HG02884 (cell line): ENCODE results near the gene ADK.
"Not testable (repeated sequence)": the region's sequence is repeated elsewhere in the genome, so short reads cannot be mapped to it uniquely, and the experiment has no call there.

ENCODE experiments used
- ATAC-seq: cut with Tn5 transposase; IDR thresholded peaks from one replicate; pipeline ENCODE4 v1.9.1; 2021; ENCODE audit warnings: mild to moderate bottlenecking, moderate library complexity; ENCODE audit not compliant: unreplicated experiment

ADK gene

DNA sequence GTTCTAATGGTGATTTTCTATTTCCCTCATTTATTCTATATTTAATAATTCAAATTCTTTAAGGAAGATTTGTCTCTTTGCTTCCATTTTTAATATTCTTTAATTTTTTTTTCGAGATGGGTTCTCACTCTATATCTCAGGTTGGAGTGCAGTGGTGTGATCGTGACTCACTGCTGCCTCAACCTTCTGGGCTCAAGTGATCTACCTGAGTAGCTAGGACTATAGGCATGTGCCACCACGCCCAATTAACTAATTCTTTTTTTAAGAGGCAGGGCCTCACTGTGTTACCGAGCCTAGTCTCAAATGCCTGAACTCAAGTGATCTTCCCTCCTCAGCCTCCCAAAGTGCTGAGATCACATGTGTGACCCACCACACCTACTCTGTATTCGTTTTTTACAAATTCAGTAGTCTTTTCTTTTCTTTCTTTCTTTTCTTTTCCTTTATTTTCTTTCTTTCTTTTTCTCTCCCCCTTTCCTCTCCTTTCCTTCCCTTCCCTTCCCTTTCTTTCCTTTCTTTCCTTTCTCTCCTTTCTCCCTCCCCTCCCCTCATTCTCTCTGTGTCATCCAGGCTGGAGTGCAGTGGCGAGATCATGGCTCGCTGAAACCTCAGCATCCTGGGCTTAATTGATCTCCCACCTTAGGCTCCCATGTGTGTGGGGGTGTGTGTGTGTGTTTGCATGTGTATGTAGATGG lies 323.1 kb downstream of the ADK start:
- ATAC-seq: no peak

DNA sequence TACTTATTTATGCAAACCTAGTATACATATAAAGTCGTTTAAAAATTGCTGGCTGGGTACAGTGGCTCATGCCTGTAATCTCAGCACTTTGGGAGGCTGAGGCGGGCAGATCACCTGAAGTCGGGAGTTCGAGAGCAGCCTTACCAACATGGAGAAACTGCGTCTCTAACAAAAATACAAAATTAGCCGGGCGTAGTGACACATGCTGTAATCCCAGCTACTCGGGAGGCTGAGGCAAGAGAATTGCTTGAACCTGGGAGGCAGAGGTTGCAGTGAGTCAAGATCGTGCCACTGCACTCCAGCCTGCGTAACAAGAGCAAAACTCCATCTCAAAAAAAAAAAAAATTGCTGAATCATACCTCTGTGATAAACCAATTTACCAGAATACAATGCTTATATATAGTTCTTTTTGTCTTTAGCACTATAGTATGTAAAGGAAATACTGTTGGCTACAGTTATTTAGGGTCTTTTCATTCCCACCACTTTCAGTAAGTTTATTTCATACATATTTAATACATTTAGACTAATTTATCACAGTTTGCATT lies 325.2 kb downstream of the ADK start:
- ATAC-seq: not testable (repeated sequence)

DNA sequence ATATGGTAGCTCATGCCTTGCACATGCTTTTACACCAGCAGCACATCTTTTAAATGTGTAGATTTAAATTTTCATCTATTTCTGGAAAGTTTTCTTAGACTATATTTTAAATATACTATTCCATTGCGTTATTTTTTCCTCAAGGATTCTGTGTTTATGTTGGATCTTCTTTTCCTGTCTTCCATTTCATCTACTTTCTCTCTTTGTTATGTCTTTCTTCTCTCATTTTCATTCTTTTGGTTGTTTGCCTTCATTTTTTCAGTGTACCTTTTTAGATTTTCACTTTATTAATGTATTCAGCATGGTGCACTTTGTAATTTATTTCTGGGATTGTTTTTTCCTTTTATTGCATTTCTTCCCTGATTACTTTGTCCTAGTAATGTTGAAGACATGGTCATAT lies 329.8 kb downstream of the ADK start:
- ATAC-seq: no peak

DNA sequence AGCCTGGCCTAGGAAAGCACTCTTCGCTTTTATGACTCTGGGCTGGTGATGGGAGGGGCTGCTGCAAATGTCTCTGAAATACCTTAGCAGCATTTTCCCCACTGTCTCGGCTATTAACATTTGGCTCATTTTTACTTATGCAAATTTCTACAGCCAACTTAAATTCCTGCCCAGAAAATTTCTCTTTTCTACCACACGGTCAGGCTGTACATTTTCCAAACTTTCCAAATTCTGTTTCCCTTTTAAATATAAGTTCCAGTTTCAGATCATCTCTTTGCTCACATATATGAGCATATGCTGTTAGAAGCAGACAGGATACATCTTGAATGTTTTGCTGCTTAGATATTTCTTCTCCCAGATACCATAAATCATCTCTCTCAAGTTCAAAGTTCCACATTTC lies 332.3 kb downstream of the ADK start:
- ATAC-seq: no peak

DNA sequence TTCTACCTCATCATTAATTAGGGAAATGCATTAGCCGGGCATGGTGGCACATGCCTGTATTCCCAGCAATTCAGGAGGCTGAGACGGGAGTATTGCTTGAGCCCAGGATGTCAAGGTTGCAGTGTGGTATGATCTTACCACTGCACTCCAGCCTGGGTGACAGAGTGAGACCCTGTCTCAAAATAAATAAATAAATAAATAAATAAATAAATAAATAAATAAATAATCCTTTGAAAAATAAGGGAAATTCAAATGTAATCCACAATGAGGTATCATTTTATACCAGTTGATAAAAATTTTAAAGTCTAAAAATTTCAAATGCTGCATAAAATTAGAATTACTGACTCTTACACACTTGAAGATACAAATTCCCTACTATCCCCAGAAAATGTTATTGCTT lies 334.3 kb downstream of the ADK start:
- ATAC-seq: no peak

DNA sequence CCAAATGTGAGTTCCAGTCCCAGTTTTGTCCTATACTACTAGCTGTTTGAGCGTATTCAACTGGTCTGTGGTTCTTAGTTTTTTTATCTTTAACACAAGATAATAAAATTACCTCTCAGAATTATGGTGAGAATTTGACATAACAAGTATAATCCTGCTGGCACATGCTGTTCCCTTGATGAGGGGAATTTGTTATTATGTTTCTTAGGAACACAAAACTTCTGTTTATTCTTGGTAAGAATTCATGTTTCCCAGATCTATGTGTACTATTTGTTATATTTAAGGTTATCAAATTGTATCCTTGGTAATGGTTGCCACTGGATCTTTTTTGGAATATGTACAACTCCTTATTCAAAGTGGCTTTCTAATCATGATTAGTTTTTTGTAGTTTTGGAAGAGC lies 335.6 kb downstream of the ADK start:
- ATAC-seq: no peak

DNA sequence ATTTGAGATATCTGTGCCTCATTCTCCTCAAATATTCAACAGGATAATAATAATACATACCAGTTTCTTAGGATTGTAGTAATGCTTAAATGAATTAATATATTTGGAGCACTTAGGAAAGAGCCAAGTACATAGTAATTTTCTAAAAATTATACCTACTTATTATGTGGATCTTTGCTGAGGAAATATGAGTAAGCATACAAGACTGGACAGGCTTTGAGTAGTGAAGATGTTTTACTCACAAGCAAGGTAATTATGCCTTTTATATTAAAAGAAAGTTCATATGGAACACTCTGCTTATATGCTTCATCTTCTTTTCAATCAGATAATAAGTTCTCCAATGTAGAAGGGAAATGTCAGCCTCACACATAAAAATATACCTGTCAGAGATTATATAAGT lies 337.9 kb downstream of the ADK start:
- ATAC-seq: no peak

DNA sequence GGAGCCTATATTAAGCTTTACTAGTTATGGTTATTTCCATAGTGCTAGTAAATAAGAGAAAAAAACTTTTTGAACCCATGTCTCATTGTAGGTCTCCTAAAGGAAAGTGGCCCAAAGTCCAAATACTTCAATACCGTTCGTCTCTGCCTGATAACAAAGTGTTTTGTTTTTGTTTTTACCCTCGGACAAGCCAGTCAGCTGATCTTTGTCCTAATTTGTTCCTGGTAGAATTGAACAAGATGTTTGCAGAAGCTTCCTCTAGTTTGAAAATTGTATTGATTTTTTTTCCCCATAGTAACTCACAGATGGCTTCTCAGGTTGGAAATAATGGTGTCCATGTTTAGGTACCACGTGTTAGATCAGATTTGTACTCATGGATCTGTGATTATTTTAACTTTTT lies 339.5 kb downstream of the ADK start:
- no peak for ATAC-seq

DNA sequence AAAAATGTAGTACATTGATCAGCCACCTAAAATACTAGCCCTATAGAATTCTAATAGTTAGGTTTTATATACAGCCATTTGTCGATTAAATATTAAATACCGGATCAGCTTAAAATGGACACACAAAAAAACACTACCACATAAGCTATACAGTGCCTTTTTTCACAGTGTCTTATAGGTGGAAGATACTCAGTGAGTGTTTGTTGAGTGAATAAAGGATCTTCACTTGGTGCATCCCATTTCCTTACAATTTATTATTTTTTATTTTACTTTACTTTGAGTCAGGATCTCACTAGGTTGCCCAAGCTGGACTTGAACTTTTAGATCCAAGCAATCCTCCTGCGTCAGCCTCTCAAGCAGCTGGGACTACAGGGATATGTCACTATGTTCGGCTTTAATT lies 340.0 kb downstream of the ADK start:
- no peak for ATAC-seq

DNA sequence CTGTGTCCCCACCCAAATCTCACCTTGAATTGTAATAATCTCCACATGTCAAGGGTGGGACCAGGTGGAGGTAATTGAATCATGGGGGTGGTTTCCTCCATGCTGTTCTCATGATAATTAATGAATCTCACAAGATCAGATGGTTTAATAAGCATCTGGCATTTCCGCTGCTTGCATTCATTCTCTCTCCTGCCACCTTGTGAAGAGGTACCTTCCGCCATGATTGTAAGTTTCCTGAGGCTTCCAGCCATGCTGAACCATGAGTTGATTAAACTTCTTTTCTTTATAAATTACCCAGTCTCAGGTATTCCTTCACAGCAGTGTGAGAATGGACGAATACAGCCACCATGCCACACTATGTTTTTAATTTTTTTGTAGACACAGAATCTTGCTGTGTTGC lies 345.3 kb downstream of the ADK start:
- ATAC-seq: not testable (repeated sequence)

DNA sequence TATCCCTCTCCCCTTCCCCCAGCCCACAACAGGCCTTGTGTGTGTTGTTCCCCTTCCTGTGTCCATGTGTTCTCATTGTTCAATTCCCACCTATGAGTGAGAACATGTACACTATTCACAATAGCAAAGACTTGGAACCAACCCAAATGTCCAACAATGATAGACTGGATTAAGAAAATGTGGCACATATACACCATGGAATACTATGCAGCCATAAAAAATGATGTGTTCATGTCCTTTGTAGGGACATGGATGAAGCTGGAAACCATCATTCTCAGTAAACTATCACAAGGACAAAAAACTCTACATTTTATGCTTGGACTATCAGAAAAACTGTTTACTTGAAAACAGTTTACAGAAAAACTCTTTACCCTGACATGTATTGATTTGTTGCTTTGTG lies 347.6 kb downstream of the ADK start:
- ATAC-seq: not testable (repeated sequence)

DNA sequence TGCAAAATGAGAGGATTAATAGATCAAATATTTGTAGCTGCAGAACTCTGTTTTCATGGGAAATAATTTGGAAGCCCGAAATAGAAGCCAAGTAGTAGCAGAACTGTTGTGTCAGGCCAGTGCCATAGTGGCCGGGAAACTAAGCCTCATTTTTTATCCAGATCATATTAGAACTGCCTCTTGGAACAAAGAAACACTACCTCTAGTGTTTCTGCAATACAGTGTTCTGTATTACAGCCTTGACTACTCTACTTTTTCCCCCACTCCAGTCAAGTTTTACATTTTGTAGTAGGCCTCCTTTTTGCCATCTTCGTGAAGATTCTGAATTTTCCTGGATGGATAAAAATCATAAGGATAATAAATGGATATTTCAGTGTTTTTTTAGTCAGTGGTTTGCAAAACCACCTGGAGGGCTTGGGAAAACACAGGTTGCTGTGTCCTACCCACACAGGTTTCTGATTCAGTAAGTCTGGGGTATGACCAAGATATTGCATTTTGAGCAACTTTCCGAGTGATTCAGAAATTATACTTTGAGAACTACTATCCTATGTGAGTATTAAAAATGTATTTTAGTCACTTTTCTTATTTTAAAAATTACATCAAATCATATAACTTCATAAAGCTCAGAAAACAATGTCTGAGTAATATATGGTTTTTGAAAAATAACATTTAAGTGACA lies 349.1 kb downstream of the ADK start:
- ATAC-seq: no peak

DNA sequence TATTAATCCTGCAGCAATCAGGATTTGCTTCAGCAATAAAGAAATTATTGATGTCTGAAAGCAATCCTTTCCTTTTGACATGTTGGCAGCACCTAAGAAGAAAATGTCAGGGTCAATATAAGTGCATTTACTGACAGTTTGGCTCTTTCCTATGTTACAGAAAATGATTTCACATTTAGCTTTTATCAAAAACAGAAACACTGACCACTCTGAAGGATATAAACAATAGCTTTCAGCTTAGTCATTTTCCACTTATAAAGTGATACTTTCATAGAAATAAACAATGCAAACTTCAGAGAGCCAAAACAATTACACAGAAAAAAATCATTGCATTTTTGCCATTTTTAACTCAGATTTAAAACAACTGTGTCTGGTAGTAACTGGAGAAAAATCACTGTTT lies 349.8 kb downstream of the ADK start:
- no peak for ATAC-seq

DNA sequence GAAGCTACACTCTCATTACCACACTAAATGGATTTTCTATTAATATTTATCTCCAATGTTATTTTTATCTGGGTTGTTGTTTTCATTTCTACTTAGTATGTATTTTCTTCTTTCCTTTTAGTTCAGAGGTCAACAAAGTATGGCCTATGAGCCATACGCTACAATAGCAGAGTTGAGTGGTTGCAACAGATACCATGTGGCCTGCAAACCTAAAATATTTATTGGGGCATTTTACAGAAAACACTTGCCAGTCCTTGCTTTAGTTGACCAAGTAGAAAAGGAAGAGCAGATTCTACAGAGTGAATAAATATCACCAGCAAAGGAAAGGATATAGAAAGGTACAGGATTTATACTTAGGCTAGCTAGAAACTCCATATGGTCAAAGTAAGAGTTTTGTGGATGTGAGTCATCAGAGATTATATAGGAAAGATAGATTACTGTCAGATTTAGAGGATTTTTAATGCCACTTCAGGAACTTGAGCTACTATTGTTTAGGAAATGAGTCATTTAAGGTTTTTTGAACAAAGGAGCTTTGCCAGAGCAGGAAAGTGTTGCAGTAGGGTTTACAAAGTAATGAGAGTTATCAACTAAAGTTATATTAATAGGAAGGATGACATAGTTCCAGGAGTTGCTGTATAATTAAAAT lies 352.1 kb downstream of the ADK start:
- no peak for ATAC-seq

DNA sequence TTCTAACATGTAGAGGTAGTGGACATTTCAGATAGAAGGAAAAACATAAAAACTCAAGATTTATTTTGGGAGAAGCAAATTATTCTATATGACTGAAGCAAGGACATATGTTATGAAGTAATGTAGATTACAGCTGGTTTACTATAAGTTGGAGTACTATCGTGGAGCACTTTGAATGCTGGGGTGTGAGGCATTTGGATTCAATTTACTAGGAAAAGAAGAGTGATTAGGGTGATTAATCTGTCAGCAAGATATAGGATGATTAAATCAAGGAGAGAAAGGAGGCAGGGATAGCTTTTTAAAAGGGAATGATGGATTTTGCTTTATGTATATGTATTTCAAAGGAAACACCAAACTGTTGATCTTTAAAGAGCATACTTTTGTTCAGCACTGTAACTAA lies 356.9 kb downstream of the ADK start:
- ATAC-seq: no peak

DNA sequence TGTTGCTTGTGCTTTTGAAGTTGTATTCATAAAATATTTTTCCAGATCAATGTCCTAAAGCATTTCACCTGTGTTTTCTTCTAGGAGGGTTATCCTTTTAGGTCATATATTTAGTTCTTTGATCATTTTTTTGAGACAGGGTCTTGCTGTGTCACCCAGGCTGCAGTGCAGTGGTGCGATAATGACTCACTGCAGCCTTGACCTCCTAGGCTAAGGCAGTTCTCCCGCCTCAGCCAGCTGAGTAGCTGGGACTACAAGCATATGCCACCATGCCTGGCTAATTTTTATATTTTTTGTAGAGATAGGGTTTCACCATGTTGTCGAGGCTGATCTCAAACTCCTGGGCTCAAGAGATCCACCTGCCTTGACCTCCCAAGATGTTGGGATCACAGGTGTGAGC lies 359.6 kb downstream of the ADK start:
- ATAC-seq: no peak

DNA sequence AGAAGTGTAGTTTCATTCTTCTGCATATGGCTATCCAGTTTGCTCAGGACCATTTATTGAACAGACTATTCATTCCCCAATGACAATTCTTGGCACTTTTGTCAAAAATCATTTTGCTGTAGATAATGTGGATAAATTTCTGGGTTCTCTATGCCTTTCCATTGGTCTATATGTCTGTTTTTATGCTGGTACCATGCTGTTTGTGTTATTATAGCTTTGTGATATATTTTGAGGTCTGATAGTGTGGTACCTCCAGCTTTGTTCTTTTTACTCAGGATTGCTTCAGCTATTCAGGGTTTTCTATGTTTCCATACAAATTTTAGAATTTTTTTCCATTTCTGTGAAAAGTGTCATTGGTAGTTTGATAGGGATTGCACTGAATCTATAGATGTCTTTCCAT lies 360.0 kb downstream of the ADK start:
- no peak for ATAC-seq

DNA sequence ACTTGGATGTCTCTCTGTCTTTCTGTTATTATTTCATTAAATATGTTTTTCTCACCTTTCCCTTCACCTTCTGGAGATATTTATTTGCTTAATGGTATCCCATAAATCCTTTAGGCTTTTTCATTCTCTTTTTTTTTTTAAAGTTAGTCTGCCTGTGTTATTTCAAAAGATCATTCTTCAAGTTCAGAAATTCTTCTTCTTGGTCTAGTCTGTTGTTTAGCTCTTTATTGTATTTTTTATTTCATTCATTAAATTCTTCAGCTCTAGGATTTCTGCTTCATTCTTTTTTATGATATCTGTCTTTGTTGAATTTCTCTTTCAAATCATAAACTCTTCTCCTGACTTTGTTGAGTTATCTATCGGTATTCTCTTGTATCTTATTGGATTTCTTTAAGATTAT lies 363.3 kb downstream of the ADK start:
- ATAC-seq: no peak

DNA sequence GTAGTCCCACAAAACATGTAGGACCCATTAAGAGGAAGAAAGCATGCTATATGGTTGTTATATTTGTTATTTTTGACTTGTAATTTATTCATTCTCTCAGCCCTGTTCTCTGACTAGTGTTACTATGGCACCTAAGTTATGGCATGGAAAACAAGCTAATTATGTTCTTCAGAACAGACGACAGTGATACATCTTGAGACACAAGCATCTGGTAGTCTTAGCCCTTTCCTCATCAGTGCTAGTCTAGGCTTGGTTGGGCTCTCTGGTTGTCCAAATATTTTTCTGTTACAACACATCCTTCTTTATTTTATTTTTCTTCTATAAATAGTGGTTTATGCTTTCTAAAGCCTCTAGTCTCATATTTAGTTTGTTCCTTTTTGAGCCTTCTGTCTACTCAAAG lies 367.0 kb downstream of the ADK start:
- ATAC-seq: no peak

DNA sequence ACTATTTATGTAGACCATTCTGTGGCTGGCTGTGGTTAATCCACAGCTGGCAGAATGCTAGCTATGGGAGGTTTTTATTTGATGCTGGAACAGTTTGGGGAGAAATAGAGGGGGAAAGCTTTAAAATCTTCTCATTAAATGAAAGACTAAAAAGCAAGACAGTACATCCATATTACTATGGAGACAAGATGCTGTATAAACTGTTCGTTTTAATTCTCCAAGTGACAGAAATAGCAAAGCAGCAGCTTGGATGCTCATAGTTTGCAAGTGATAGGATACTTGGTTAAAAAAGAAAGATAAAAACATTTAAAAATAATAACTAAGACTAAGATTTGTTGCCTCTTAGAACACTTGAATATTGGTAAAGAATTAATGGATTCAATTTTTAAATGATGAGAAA lies 370.5 kb downstream of the ADK start:
- no peak for ATAC-seq

DNA sequence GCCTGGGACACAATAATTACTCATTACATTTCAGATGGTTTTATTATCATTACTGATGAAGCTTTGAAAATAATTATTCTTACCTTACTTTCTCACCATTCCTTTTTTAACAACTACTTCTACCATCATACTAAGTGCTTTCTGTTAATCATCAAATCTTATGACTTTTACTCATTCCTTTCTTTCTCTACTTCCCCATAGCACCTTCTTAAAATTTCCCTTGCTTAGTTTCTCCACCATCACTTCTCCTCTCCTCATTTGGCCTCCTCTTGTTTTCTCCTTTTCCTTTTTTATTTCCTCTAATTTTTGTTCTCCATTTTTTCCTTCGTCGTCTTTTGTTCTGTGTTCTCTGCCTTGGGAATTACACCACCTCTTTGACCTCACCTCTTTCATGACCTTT lies 372.2 kb downstream of the ADK start:
- ATAC-seq: no peak

DNA sequence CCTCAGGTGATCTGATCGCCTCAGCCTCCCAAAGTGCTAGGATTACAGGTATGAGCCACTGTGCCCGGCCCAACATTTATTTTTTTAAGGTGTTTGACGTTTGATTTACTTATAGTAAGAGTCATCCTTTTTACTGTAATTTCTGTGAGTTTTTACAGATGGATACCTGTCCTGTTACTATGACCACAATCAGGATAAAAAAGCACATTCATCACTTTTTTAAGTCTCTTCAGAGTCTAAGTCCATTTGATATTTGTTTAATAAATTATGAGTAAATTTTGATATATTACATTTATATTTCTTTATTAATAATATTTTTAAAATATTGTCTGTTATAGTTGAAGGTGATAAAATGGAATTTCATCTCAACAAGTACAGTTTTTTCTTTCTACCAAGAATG lies 374.9 kb downstream of the ADK start:
- no peak for ATAC-seq
